Skeletal muscle tissue (tissue), 4 donors: ENCODE measurements around the gene LRWD1. TPM values are rescaled to one million over a fixed set of nuclear protein-coding genes. Genes with fewer than 3 reads are reported as not detected.
"Not testable (repeated sequence)": the region's sequence is repeated elsewhere in the genome, so short reads cannot be mapped to it uniquely, and the experiment has no call there.

ENCODE experiments used
- H3K27ac ChIP-seq: one replicate; pipeline ENCODE4 v1.7.0; 2013; ENCODE audit warnings: mild to moderate bottlenecking, low read depth, low read length, inconsistent platforms
- H3K27me3 ChIP-seq, 3 donors: one replicate each; pipeline ENCODE4 v1.7.0; 2013; ENCODE audit warnings: low read length in 3 of 3; ENCODE audit not compliant: control insufficient read depth in 3 of 3, insufficient read depth in 3 of 3
- H3K36me3 ChIP-seq, 3 donors: one replicate each; pipeline ENCODE4 v1.7.0; 2013; ENCODE audit warnings: low read length in 3 of 3; ENCODE audit not compliant: control insufficient read depth in 3 of 3, insufficient read depth in 3 of 3
- H3K4me1 ChIP-seq, 3 donors: one replicate each; pipeline ENCODE4 v1.7.0; 2013; ENCODE audit warnings: low read length in 3 of 3, mild to moderate bottlenecking in 3 of 3; ENCODE audit not compliant: control insufficient read depth in 3 of 3, insufficient read depth in 3 of 3
- H3K4me3 ChIP-seq, 3 donors: one replicate each; pipeline ENCODE4 v1.7.0; 2013; ENCODE audit warnings: low read length in 3 of 3
- H3K9ac ChIP-seq, 3 donors: one replicate each; pipeline ENCODE4 v1.7.0; 2013; ENCODE audit warnings: low read length in 3 of 3, mild to moderate bottlenecking in 3 of 3, moderate library complexity in 2 of 3, low read depth in 1 of 3
- H3K9me3 ChIP-seq, 3 donors: one replicate each; pipeline ENCODE4 v1.7.0; 2013; ENCODE audit warnings: low read length in 3 of 3; ENCODE audit not compliant: control insufficient read depth in 3 of 3
- total RNA-seq: library from RNA; depleted of rRNA; stranded (reverse); fragments of >200 nt; gene quantifications from one replicate; pipeline ENCODE4 v1.2.3, GENCODE V29; 2014
- donor health status: Osteomylitis.

Gene LRWD1
- total RNA-seq, 1 donor from 2014 or later: 12.5 TPM

GRCh38 chr7:102453319-102453718 is 11.5 kb upstream of the LRWD1 start:
- H3K27me3 ChIP-seq: no peaks in the 10 kb centered on the region
- no peak overlapping the region for H3K9ac ChIP-seq
- no peak overlapping the region for H3K4me3 ChIP-seq
- no peaks in the 10 kb centered on the region for H3K9me3 ChIP-seq
- peaks cover 0 to 6% (median 4%) of the 10 kb centered on the region in 3 donors for H3K4me1 ChIP-seq
- peak overlapping the region; percentile 12 for H3K27ac ChIP-seq
- peaks cover 8 to 18% (median 14%) of the 10 kb centered on the region in 3 donors for H3K36me3 ChIP-seq

GRCh38 chr7:102454468-102454867 is 10.3 kb upstream of the LRWD1 start:
- Histone ChIP-seq H3K36me3 (peaks cover 12 to 24% (median 21%) of the 10 kb centered on the region in 3 donors), H3K9me3 (no peaks in the 10 kb centered on the region), H3K27me3 (no peaks in the 10 kb centered on the region), H3K27ac (no peak overlapping the region), H3K4me1 (peaks cover 0 to 6% (median 4%) of the 10 kb centered on the region in 3 donors), H3K4me3 (no peak overlapping the region), H3K9ac (no peak overlapping the region)

- H3K4me3 ChIP-seq, H3K9ac ChIP-seq, H3K27me3 ChIP-seq, H3K27ac ChIP-seq, H3K4me1 ChIP-seq, H3K9me3 ChIP-seq: not testable (repeated sequence)
- peaks cover 14 to 25% (median 22%) of the 10 kb centered on the region in 3 donors for H3K36me3 ChIP-seq
These were observed 9.9 kb upstream of the LRWD1 start for GRCh38 chr7:102454932-102455331.

GRCh38 chr7:102455596-102455995 is 9.2 kb upstream of the LRWD1 start:
- H3K9ac ChIP-seq: no peak overlapping the region
- H3K9me3 ChIP-seq: no peaks in the 10 kb centered on the region
- H3K4me1 ChIP-seq: peaks cover 0 to 6% (median 4%) of the 10 kb centered on the region in 3 donors
- no peak overlapping the region for H3K4me3 ChIP-seq
- no peaks in the 10 kb centered on the region for H3K27me3 ChIP-seq
- H3K27ac ChIP-seq: no peak overlapping the region
- peaks cover 14 to 25% (median 22%) of the 10 kb centered on the region in 3 donors for H3K36me3 ChIP-seq

GRCh38 chr7:102456327-102456726 is 8.5 kb upstream of the LRWD1 start:
- H3K4me1 ChIP-seq: peaks cover 0 to 6% (median 4%) of the 10 kb centered on the region in 3 donors
- H3K36me3 ChIP-seq: peaks cover 14 to 25% (median 22%) of the 10 kb centered on the region in 3 donors
- H3K27me3 ChIP-seq: no peaks in the 10 kb centered on the region
- no peak overlapping the region for H3K9ac ChIP-seq
- H3K27ac ChIP-seq: no peak overlapping the region
- H3K4me3 ChIP-seq: no peak overlapping the region
- no peaks in the 10 kb centered on the region for H3K9me3 ChIP-seq

GRCh38 chr7:102457352-102457924 is 7.3 kb upstream of the LRWD1 start:
- H3K27me3 ChIP-seq: no peaks in the 10 kb centered on the region
- no peak overlapping the region for H3K4me3 ChIP-seq
- no peaks in the 10 kb centered on the region for H3K9me3 ChIP-seq
- peaks cover 14 to 25% (median 22%) of the 10 kb centered on the region in 3 donors for H3K36me3 ChIP-seq
- H3K4me1 ChIP-seq: peaks cover 2 to 6% (median 4%) of the 10 kb centered on the region in 3 donors
- no peak overlapping the region for H3K27ac ChIP-seq
- H3K9ac ChIP-seq: no peak overlapping the region

GRCh38 chr7:102459221-102459844 is 5.5 kb upstream of the LRWD1 start:
- no peak overlapping the region for H3K27ac ChIP-seq
- H3K36me3 ChIP-seq: peaks cover 14 to 25% (median 22%) of the 10 kb centered on the region in 3 donors
- H3K27me3 ChIP-seq: no peaks in the 10 kb centered on the region
- no peaks in the 10 kb centered on the region for H3K9me3 ChIP-seq
- H3K4me3 ChIP-seq: no peak overlapping the region
- no peak overlapping the region for H3K9ac ChIP-seq
- peaks cover 7 to 13% (median 11%) of the 10 kb centered on the region in 3 donors for H3K4me1 ChIP-seq

GRCh38 chr7:102460467-102460866 is 4.3 kb upstream of the LRWD1 start:
- Histone ChIP-seq H3K36me3 (peaks cover 14 to 22% (median 22%) of the 10 kb centered on the region in 3 donors), H3K27ac (no peak overlapping the region), H3K9ac (no peak overlapping the region), H3K4me1 (peaks cover 9 to 19% (median 14%) of the 10 kb centered on the region in 3 donors), H3K27me3 (no peaks in the 10 kb centered on the region), H3K4me3 (no peak overlapping the region), H3K9me3 (no peaks in the 10 kb centered on the region)

- no peaks in the 10 kb centered on the region for H3K9me3 ChIP-seq
- peak overlapping the region; percentile 96 to 99 (median 99) for H3K9ac ChIP-seq
- H3K27ac ChIP-seq: peak overlapping the region; percentile 64
- H3K4me1 ChIP-seq: peaks cover 15 to 26% (median 20%) of the 10 kb centered on the region in 3 donors
- H3K36me3 ChIP-seq: peaks cover 6 to 11% (median 8%) of the 10 kb centered on the region in 3 donors
- H3K4me3 ChIP-seq: peak overlapping the region; percentile 98 to 100 (median 99)
- no peaks in the 10 kb centered on the region for H3K27me3 ChIP-seq
These were observed 775 bp upstream of the LRWD1 start for GRCh38 chr7:102463841-102464576.

GRCh38 chr7:102466097-102466496 is 1.3 kb downstream of the LRWD1 start:
- Histone ChIP-seq H3K27me3 (no peaks in the 10 kb centered on the region), H3K9ac (peak overlapping the region in 2 of 3 donors; percentile 61 to 96), H3K9me3 (no peaks in the 10 kb centered on the region), H3K27ac (no peak overlapping the region), H3K36me3 (peaks cover 0 to 7% (median 3%) of the 10 kb centered on the region in 3 donors), H3K4me3 (peak overlapping the region in 2 of 3 donors; percentile 98 to 99), H3K4me1 (peaks cover 20 to 32% (median 21%) of the 10 kb centered on the region in 3 donors)
